ENCODE measurements around the gene FFAR4.

FFAR4 gene

GRCh38 chr10:93572606-93573005 is 6.1 kb downstream of the FFAR4 start:
- no peak for DNase-seq (ENCODE audit: low read depth in 3 of 3)

GRCh38 chr10:93573051-93573909 is 6.8 kb downstream of the FFAR4 start:
- no peak for DNase-seq (ENCODE audit: low read depth in 3 of 3)

- no peak for DNase-seq (ENCODE audit: low read depth in 3 of 3)
Observed at GRCh38 chr10:93573924-93574323, 7.5 kb downstream of the FFAR4 start.

GRCh38 chr10:93576888-93577287 is 10.4 kb downstream of the FFAR4 start:
- DNase-seq (ENCODE audit: low read depth in 3 of 3): no peak

GRCh38 chr10:93577565-93577964 is 11.1 kb downstream of the FFAR4 start:
- DNase-seq (ENCODE audit: low read depth in 3 of 3): no peak

- no peak for DNase-seq (ENCODE audit: low read depth in 3 of 3)
Observed at GRCh38 chr10:93579089-93579488, 12.6 kb downstream of the FFAR4 start.

DNA sequence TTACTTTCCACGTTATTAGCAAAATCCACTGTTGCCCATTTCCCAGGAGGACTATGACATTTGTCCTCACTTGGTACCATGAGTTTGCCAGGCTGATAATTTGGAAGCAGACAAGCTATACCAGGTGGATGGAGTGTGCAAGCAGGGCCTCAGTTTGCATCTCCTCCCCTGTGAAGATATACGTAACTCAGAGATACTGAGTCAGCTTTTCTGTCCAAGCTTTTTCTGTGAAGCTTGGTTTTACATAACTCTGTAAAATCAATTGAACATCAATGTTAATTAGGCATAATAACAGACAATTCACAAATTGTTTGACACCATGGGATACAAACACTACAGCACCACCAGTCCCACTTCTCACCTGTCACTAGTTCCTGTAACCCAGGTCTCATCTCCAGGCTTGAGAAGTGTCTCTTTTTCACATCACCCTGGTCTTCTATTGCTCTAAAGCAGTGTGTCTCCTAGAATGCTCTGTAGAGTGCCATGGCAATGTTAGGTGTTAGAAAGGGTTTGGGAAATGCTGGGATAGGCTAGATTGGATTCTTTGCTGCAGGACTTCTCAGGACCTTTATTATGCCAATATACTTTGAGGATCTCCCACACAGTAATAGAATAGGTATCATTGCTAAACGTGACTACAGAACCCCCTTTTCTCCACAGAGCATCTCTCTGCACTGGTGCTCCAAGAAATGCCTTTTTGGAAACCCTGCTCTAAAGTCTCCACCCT is 13.7 kb downstream of the FFAR4 start:
- DNase-seq (ENCODE audit: low read depth in 3 of 3): no peak

- no peak for DNase-seq (ENCODE audit: low read depth in 3 of 3)
Observed at GRCh38 chr10:93580828-93581227, 14.4 kb downstream of the FFAR4 start.

DNA sequence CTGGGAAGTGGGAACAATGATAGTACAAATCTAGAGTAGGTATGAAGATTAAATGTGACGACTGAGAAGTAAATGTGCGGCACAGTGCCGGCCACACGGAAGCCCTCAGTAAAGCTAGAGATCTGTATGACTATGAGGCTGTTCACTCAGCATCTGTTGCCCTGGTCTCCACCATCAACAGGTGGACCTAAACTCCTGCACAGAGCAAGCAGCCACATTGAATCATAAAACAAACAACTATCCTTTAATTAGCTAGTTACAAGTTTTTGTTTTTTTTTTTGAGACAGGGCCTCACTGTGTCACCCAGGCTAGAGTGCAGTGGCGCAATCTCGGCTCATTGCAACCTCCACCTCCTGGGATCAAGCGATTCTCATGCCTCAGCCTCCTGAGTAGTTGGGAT is 18.0 kb downstream of the FFAR4 start:
- no peak for DNase-seq (ENCODE audit: low read depth in 3 of 3)

- no peak for DNase-seq (ENCODE audit: low read depth in 3 of 3)
Observed at GRCh38 chr10:93589648-93590562, 23.4 kb downstream of the FFAR4 start.

DNA sequence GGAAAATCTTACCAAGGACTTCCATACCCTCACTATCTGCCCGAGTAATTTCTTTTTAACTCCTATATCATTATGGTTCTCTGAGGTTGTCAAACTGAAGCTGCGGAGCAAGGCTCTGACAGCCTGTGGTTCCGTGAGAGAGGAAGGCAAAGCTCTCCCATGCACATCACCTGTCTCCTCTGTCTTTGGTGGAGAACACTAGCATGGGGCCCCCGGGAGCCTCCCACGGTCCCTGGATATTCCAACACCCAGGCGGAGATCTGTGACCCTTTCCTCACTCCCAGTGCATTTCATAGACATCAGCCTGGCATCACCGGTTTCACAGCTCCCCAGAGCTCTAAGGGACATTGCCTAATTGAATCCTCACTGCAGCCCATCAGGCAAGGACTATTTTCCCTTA is 24.2 kb downstream of the FFAR4 start:
- DNase-seq (ENCODE audit: low read depth in 3 of 3): no peak

DNA sequence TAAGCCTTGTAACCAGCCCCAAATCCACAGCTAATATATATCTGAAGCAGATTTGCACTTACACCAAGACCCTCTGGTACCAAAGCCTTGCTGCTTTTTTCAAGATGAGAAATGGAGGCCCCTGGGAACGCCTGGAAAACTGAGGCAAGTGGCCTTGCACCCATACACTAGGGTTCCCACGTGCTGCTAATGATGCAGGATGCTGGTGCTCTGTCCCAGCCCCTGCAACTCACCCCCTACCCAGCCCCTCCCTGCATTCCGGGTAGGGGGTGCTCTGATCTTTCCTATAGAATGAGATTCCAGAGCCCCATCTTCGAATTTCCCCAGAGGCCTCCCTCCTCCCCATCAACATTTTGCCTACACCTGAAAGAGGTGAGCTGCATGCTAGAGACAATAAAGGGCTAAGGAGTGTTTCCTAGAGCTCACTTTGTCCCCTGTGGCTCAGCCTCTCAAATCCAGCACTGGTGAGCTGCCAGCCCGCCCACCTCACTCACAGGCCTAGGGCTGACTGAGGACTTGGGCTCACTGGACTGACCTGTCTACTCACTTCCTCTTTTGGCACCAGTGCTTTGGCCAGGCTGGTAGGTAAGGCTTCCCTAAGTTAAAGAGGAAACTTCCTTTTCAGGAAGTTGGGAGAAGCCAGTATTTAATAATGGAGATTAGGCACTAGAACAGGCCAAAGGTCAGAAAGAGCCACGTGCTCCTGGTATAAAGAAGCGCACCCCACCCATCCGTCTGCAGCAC is 24.8 kb downstream of the FFAR4 start:
- no peak for DNase-seq (ENCODE audit: low read depth in 3 of 3)

- no peak for DNase-seq (ENCODE audit: low read depth in 3 of 3)
Observed at GRCh38 chr10:93593254-93593653, 26.8 kb downstream of the FFAR4 start.

- DNase-seq (ENCODE audit: low read depth in 3 of 3): no peak
Observed at GRCh38 chr10:93593749-93594148, 27.3 kb downstream of the FFAR4 start.

DNA sequence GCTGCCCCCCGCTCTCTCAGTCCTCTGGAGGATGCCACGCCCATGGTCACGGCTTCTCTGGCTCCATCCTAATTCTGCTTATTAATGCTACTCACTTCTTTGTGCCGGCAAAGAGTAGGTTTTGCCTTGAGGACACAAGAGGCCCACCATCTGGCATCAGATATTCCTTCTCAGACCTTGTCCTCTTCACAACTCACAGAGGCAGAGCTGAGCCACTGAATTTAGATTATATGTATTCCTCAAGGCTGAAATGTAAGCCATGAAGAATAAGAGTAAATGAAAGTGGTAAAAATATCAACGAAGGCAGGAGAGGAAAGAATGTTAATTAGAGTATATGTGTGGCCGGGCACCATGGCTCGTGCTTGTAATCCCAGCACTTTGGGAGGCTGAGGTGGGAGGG is 28.1 kb downstream of the FFAR4 start:
- no peak for DNase-seq (ENCODE audit: low read depth in 3 of 3)

DNA sequence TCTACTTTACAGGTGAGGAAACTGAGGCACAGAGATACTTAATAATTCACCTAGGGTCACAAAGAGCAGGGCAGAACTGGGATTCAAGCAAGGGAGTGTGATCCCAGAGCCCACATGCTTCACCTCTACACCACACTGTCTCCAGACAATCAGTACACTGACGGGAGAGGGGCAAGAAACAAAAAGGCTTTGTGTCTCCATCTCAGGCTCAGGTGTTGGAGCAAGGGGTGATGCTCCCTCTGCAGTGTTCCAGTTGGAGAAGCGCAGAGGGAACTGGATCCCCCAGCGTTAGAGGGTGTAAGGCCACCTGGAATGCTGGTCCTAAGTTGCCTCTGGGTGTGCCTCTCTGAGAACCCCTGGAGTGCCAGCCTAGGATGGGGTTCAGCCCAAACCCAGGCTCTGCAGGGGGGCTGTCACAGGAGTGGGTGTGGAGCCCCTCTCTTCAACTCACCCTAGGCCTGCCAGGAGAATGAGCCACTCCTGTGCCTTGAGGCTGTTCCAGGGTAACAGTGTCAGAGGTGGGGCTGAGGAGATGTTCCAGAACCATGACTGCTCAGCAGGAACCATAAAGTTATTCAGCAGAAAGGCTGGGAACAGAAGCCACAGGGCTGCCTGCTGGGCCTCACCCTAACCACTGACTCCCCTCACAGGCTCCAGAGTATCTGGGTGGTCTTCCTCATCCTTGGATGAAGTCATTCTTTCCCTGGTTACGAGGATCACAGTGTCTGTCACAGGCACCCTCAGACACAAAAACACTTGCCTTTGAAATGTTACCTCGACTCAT is 29.1 kb downstream of the FFAR4 start:
- DNase-seq (ENCODE audit: low read depth in 3 of 3): no peak

DNA sequence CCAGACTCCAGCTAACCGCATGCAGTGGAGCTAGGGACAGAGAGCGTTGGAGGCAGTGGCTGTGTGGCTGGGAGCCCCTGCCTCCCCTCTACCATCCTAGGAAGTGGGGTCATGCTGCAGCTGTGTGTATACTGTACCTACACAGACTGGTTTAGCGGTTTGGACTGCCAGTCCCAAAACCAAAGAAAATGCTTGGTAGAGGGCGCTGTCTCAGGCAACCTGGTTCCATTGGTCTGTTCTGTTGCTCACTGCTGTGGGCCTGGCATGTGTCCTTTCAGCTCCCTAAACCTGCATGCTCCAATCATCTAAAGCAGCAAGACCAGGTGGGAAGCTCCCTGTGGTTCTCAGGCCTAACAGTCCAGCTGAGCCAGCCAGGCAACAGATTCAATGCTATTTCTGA is 30.1 kb downstream of the FFAR4 start:
- DNase-seq (ENCODE audit: low read depth in 3 of 3): no peak

DNA sequence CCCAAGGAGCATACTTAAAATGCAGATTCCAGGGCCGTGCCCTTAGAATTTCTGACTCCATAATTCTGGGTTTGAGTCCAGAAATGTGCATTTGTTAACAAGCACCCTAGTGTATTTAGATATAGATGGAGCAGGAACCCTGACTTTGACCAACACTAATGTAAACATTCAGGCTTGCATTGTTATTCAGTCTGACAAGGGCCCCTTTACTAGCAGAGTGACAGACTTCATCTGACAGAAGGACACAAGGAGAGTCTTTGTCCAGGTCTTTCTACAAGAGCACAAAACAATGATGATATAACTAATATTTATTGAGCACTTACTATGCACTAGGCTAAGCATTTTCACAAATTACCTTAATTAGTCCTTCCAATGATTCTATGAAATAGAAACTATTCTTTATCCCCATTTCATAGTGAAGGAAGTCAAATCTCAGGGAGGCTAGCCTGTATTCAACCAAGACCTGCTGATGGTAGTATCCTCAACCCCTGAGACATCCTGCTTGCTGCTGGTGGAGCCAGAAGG is 30.7 kb downstream of the FFAR4 start:
- no peak for DNase-seq (ENCODE audit: low read depth in 3 of 3)

DNA sequence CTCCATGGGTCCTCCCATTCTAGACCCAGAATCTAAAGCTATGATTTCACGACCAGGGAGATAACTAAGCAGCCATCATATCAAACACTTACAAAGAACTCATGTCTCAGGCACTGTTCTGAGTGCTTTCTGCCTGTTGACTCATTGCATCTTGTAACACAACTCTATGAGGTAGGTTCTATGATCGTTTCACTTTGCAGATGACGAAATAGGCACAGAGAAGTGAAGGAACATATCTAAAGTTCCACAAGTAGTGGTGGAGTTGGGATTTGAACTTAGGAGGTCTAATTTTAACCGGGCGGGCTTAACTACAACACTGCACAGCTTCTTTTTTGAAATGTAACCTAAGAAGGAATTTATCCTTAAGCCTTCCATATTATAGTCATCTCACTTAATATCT is 31.7 kb downstream of the FFAR4 start:
- no peak for DNase-seq (ENCODE audit: low read depth in 3 of 3)

- DNase-seq (ENCODE audit: low read depth in 3 of 3): no peak
Observed at GRCh38 chr10:93599335-93599734, 32.9 kb downstream of the FFAR4 start.

Data from stimulated activated CD4-positive, alpha-beta T cell treated with anti-CD3 and anti-CD28 coated beads, TNF-alpha, amount 100 ng/mL, for 24 hours (primary cell).